CD14-positive monocyte (primary cell): ENCODE measurements around the gene CCT6A. TPM values are rescaled to one million over a fixed set of nuclear protein-coding genes. Genes with fewer than 3 reads are reported as not detected.
"Not testable (repeated sequence)": the region's sequence is repeated elsewhere in the genome, so short reads cannot be mapped to it uniquely, and the experiment has no call there.

ENCODE experiments used
- DNase-seq, 3 donors: peaks; one replicate each; pipeline ENCODE4 v3.0.0-alpha.2; 2011 to 2022
- H2AFZ ChIP-seq: 2 replicates; pipeline ENCODE4 v1.6.0; 2012; ENCODE audit warnings: mild to moderate bottlenecking, low read depth, low read length, inconsistent platforms; ENCODE audit not compliant: insufficient read depth, poor library complexity, severe bottlenecking
- H3K27ac ChIP-seq, 2 donors: 1 replicate in 1 of 2; 2 replicates in 1 of 2; pipeline ENCODE4 v1.5.1; 2012 to 2013; ENCODE audit warnings: low read length in 2 of 2, control low read depth in 1 of 2, inconsistent platforms in 1 of 2, low read depth in 1 of 2, mild to moderate bottlenecking in 1 of 2
- H3K27me3 ChIP-seq, 2 donors: one replicate each; pipeline versions ENCODE4 v1.6.0 to v1.6.1; 2011 to 2013; ENCODE audit warnings: low read length in 2 of 2; ENCODE audit not compliant: control insufficient read depth in 2 of 2, insufficient read depth in 2 of 2
- H3K36me3 ChIP-seq, 2 donors: replicated peaks in 1 of 2; 1 replicate in 1 of 2; 2 replicates in 1 of 2; pipeline versions ENCODE4 v1.5.1 to v1.6.1; 2012 to 2013; ENCODE audit warnings: low read length in 2 of 2, control low read depth in 1 of 2, inconsistent platforms in 1 of 2, mild to moderate bottlenecking in 1 of 2; ENCODE audit not compliant: insufficient read depth in 2 of 2, control insufficient read depth in 1 of 2
- H3K4me1 ChIP-seq, 2 donors: 1 replicate in 1 of 2; 2 replicates in 1 of 2; pipeline versions ENCODE4 v1.5.1 to v1.6.1; 2012 to 2013; ENCODE audit warnings: low read length in 2 of 2, control low read depth in 1 of 2, inconsistent platforms in 1 of 2, mild to moderate bottlenecking in 1 of 2, moderate library complexity in 1 of 2; ENCODE audit not compliant: insufficient read depth in 2 of 2, control insufficient read depth in 1 of 2
- H3K4me2 ChIP-seq: replicated peaks from 2 replicates; pipeline ENCODE3; 2012; ENCODE audit warnings: low read length, moderate library complexity, mild to moderate bottlenecking; ENCODE audit not compliant: poor library complexity, severe bottlenecking; ENCODE audit errors: extremely low read depth
- H3K4me3 ChIP-seq, 3 experiments: fragments of 200-600 bp in 1 of 3; sonication (generic) in 1 of 3; replicated peaks in 1 of 3; 1 replicate in 2 of 3; 2 replicates in 1 of 3; pipeline ENCODE4 v1.5.1; 2011 to 2013; ENCODE audit warnings: low read length in 3 of 3, mild to moderate bottlenecking in 3 of 3, control low read depth in 2 of 3, low read depth in 2 of 3, inconsistent platforms in 1 of 3, moderate library complexity in 1 of 3
- H3K79me2 ChIP-seq: 2 replicates; pipeline ENCODE4 v1.6.0; 2012; ENCODE audit warnings: mild to moderate bottlenecking, control low read depth, inconsistent platforms, low read length, moderate library complexity; ENCODE audit not compliant: insufficient read depth
- H3K9ac ChIP-seq: 2 replicates; pipeline ENCODE4 v1.6.0; 2017; ENCODE audit warnings: low read length, mild to moderate bottlenecking; ENCODE audit not compliant: insufficient read depth, poor library complexity, severe bottlenecking
- H3K9me3 ChIP-seq, 2 donors: replicated peaks in 1 of 2; 1 replicate in 1 of 2; 2 replicates in 1 of 2; pipeline versions ENCODE4 v1.5.1 to v1.6.1; 2012 to 2013; ENCODE audit warnings: low read length in 2 of 2, control low read depth in 1 of 2; ENCODE audit not compliant: control insufficient read depth in 1 of 2, insufficient read depth in 1 of 2
- H4K20me1 ChIP-seq: 2 replicates; pipeline ENCODE4 v1.6.0; 2012; ENCODE audit warnings: mild to moderate bottlenecking, low read length, control low read depth, moderate library complexity; ENCODE audit not compliant: insufficient read depth
- H3K27ac Mint-ChIP-seq, 7 donors: one replicate each; pipeline ENCODE4 v1.8.0; 2020; ENCODE audit warnings: mild to moderate bottlenecking in 7 of 7, mixed read lengths in 7 of 7, moderate library complexity in 6 of 7, inconsistent platforms in 2 of 7
- H3K27me3 Mint-ChIP-seq, 3 donors: one replicate each; pipeline ENCODE4 v1.8.0; 2021 to 2022; ENCODE audit warnings: low read depth in 3 of 3, mild to moderate bottlenecking in 3 of 3, mixed read lengths in 3 of 3, moderate library complexity in 3 of 3, inconsistent platforms in 1 of 3
- H3K36me3 Mint-ChIP-seq, 2 donors: one replicate each; pipeline ENCODE4 v1.8.0; 2020; ENCODE audit warnings: mixed read lengths in 2 of 2, inconsistent platforms in 1 of 2, mild to moderate bottlenecking in 1 of 2
- H3K4me1 Mint-ChIP-seq: one replicate; pipeline ENCODE4 v1.8.0; 2020; ENCODE audit warnings: mild to moderate bottlenecking, mixed read lengths
- H3K4me3 Mint-ChIP-seq, 2 donors: one replicate each; pipeline ENCODE4 v1.8.0; 2020; ENCODE audit warnings: mild to moderate bottlenecking in 2 of 2, mixed read lengths in 2 of 2, moderate library complexity in 1 of 2
- H3K9me3 Mint-ChIP-seq, 7 donors: one replicate each; pipeline ENCODE4 v1.8.0; 2020 to 2022; ENCODE audit warnings: mixed read lengths in 7 of 7, mild to moderate bottlenecking in 6 of 7, moderate library complexity in 6 of 7, inconsistent platforms in 2 of 7
- CTCF ChIP-seq: fragments of 200-600 bp; IDR thresholded peaks from one replicate; pipeline ENCODE4 v1.8.0; 2022; ENCODE audit warnings: antibody characterized with exemption, mild to moderate bottlenecking
- WGBS: methylation state at CpG from one replicate; pipeline ENCODE4 v1.1.5; 2013; ENCODE audit warnings: missing lambda C conversion rate; ENCODE audit not compliant: insufficient coverage; 5-methylcytosine and 5-hydroxymethylcytosine counted together
- intact Hi-C, 2 donors: fragments of 100-400 bp; cut with micrococcal nuclease; formaldehyde crosslinking; loops; one replicate each; pipeline versions ENCODE4 v1.15.0 to v1.15.1; 2023
- polyA plus RNA-seq, 3 donors: library from polyadenylated mRNA; depleted of rRNA in 1 of 3; unstranded in 2 of 3; stranded (reverse) in 1 of 3; fragments of 300-500 nt in 2 of 3; fragments of >200 nt in 1 of 3; fragmentation: Illumina TruSeq in 2 of 3; gene quantifications; 1 replicate in 2 of 3; 2 replicates in 1 of 3; pipeline ENCODE4 v1.2.3, GENCODE V29; 2012 to 2021

The CCT6A gene
- polyA plus RNA-seq, 3 donors: 62.3 to 81.4 (median 63.3) TPM

- H3K4me3 Mint-ChIP-seq: no peak overlapping the region
- Histone ChIP-seq H3K9me3 (no peaks in the 10 kb centered on the region), H3K27me3 (no peaks in the 10 kb centered on the region), H4K20me1 (no peaks in the 10 kb centered on the region), H3K4me1 (peaks cover 10 to 17% of the 10 kb centered on the region in 2 donors), H2AFZ (no peak overlapping the region), H3K4me2 (no peak overlapping the region), H3K27ac (no peak overlapping the region), H3K4me3 (no peak overlapping the region), H3K79me2 (peaks cover 19% of the 10 kb centered on the region), H3K9ac (no peak overlapping the region), H3K36me3 (no peaks in the 10 kb centered on the region)
- H3K27me3 Mint-ChIP-seq: peaks cover 0 to 2% (median 0%) of the 10 kb centered on the region in 3 donors
- H3K36me3 Mint-ChIP-seq: peaks cover 3% of the 10 kb centered on the region in 2 donors
- H3K9me3 Mint-ChIP-seq: no peaks in the 10 kb centered on the region
- intact Hi-C loops: no loop called here
- peaks cover 13% of the 10 kb centered on the region for H3K4me1 Mint-ChIP-seq
- 80% methylated on average over 1 of the region's 5 CpGs for WGBS
- DNase-seq: no peak
- peak overlapping the region in 1 of 7 donors; percentile 21 for H3K27ac Mint-ChIP-seq
- TF ChIP-seq CTCF: no peak
Measured at GRCh38 chr7:56046721-56047445, 4.7 kb upstream of the CCT6A start.

- Mint-ChIP-seq H3K27ac (peak overlapping the region in 2 of 7 donors; percentile 18 to 53), H3K4me1 (peaks cover 19% of the 10 kb centered on the region)
- Histone ChIP-seq H3K4me1 (peaks cover 16 to 24% of the 10 kb centered on the region in 2 donors), H3K79me2 (peaks cover 26% of the 10 kb centered on the region)
- H3K9me3 ChIP-seq, H3K27me3 ChIP-seq, H2AFZ ChIP-seq, H4K20me1 ChIP-seq, H3K36me3 ChIP-seq, H3K27me3 Mint-ChIP-seq, H3K36me3 Mint-ChIP-seq, H3K4me3 ChIP-seq, H3K9ac ChIP-seq, DNase-seq, intact Hi-C loops, H3K9me3 Mint-ChIP-seq, H3K4me2 ChIP-seq, H3K27ac ChIP-seq, H3K4me3 Mint-ChIP-seq: not testable (repeated sequence)
- 98% methylated on average over 9 of the region's 11 CpGs for WGBS
Measured at GRCh38 chr7:56047446-56048116, 4.0 kb upstream of the CCT6A start.
